CD4-positive, alpha-beta T cell treated with Interleukin-2 at 100 ng/mL for 4 hours (primary cell): ENCODE measurements around the gene RGS1.
A peak's percentile ranks its signal among the peaks of the same experiment; 100 is the strongest.

Experiments
- DNase-seq: peaks from one replicate; pipeline ENCODE4 v3.0.0-alpha.2; 2020; ENCODE audit warnings: low spot score

Gene RGS1

GRCh38 chr1:192553741-192554140, 21.8 kb upstream of the RGS1 start:
- DNase-seq, result no peak

- DNase-seq, result no peak
These were observed 20.7 kb upstream of the RGS1 start for GRCh38 chr1:192554904-192555303.

GRCh38 chr1:192555399-192555798, 20.2 kb upstream of the RGS1 start:
- no peak for DNase-seq

GRCh38 chr1:192557841-192558595, 17.6 kb upstream of the RGS1 start:
- DNase-seq, result no peak

GRCh38 chr1:192559115-192560006, 16.2 kb upstream of the RGS1 start:
- peak; percentile 30 for DNase-seq

- DNase-seq, result no peak
These were observed 14.3 kb upstream of the RGS1 start for GRCh38 chr1:192561301-192561700.

GRCh38 chr1:192563129-192563528, 12.4 kb upstream of the RGS1 start:
- no peak for DNase-seq

GRCh38 chr1:192564099-192564498, 11.5 kb upstream of the RGS1 start:
- DNase-seq, result no peak

GRCh38 chr1:192565946-192566345, 9.6 kb upstream of the RGS1 start:
- DNase-seq, result no peak

- no peak for DNase-seq
These were observed 8.9 kb upstream of the RGS1 start for GRCh38 chr1:192566657-192567056.

- DNase-seq, result no peak
These were observed 7.5 kb upstream of the RGS1 start for GRCh38 chr1:192568063-192568462.

GRCh38 chr1:192571668-192572067, 3.9 kb upstream of the RGS1 start:
- peak; percentile 31 for DNase-seq

- no peak for DNase-seq
These were observed 2.1 kb upstream of the RGS1 start for GRCh38 chr1:192573499-192573898.

- no peak for DNase-seq
These were observed 1.5 kb upstream of the RGS1 start for GRCh38 chr1:192574073-192574472.

- no peak for DNase-seq
These were observed 894 bp downstream of the RGS1 start for GRCh38 chr1:192576190-192577144.

- DNase-seq, result no peak
These were observed 1.9 kb downstream of the RGS1 start for GRCh38 chr1:192577145-192578140.

- no peak for DNase-seq
These were observed 2.8 kb downstream of the RGS1 start for GRCh38 chr1:192578144-192578909.

GRCh38 chr1:192579010-192579738, 3.6 kb downstream of the RGS1 start:
- DNase-seq, result peak; percentile 48

- peak; percentile 51 for DNase-seq
These were observed 4.9 kb downstream of the RGS1 start for GRCh38 chr1:192580351-192580962.
